ENCODE measurements around the gene MOGAT1. TPM values are rescaled to one million over a fixed set of nuclear protein-coding genes. Genes with fewer than 3 reads are reported as not detected.

MOGAT1 gene
- total and polyA plus RNA-seq, 9 of the 15 experiments (the other 6 are each of a cell fraction or from before 2014, with no cell fraction given) = not detected

- peak; percentile 44; the same call in 1 of the 2 replicates for TF ChIP-seq MGA (IDR thresholded peaks at IDR 0.05)
- no peak for TF ChIP-seq BRF1 (IDR thresholded peaks at IDR 0.05; ENCODE audit: borderline replicate concordance, extremely low read depth, insufficient read length)
- TF ChIP-seq NRF1 (conservative IDR thresholded peaks at IDR 0.05 in 1 of 2, IDR thresholded peaks at IDR 0.05 in 1 of 2) = peak; percentile 47 to 57; a peak in 3 of 4 replicates
- no peak for TF ChIP-seq ZBTB26 (CRISPR knock-in tag; IDR thresholded peaks at IDR 0.05)
- TF ChIP-seq ZBTB33 (CRISPR knock-in tag; IDR thresholded peaks at IDR 0.05) = no peak
- no peak for TF ChIP-seq MCM5 (IDR thresholded peaks at IDR 0.05; ENCODE audit: low read depth)
- peak; percentile 98 for TF ChIP-seq TFAP4 (CRISPR knock-in tag; IDR thresholded peaks at IDR 0.05; ENCODE audit: borderline replicate concordance)
- TF ChIP-seq JUN (IDR thresholded peaks at IDR 0.05; ENCODE audit: borderline replicate concordance, low read depth, low read length) = peak; percentile 71; the same call in 1 of the 2 replicates
- no peak for TF ChIP-seq JUN (CRISPR knock-in tag; IDR thresholded peaks at IDR 0.05; ENCODE audit: borderline replicate concordance)
- TF ChIP-seq RCOR1 (IDR thresholded peaks at IDR 0.05; ENCODE audit: borderline replicate concordance in 1 of 2, low read depth in 2 of 2, low read length in 2 of 2) = peak; percentile 9 to 83; a peak in 2 of 4 replicates
Measured at GRCh38 chr2:222709191-222709891, 37.9 kb downstream of the MOGAT1 start (continued).
